Karpas-422 (cell line): ENCODE results near the gene KCTD11. TPM values are rescaled to one million over a fixed set of nuclear protein-coding genes. Genes with fewer than 3 reads are reported as not detected.
A peak's percentile ranks its signal among the peaks of the same experiment; 100 is the strongest.
"Not testable (repeated sequence)": the region's sequence is repeated elsewhere in the genome, so short reads cannot be mapped to it uniquely, and the experiment has no call there.

Experiments used
- DNase-seq: peaks from one replicate; pipeline ENCODE4 v3.0.0-alpha.2; 2015
- H2AFZ ChIP-seq: fragments of 200-600 bp; sonication (generic); 2 replicates; pipeline ENCODE4 v1.6.1; 2014; ENCODE audit warnings: antibody characterized with exemption, low read length, mixed read lengths
- H3K27ac ChIP-seq: fragments of 200-600 bp; sonication (generic); 2 replicates; pipeline ENCODE4 v1.5.1; 2014; ENCODE audit warnings: mild to moderate bottlenecking, low read length, moderate library complexity
- H3K27me3 ChIP-seq: fragments of 200-600 bp; sonication (generic); 2 replicates; pipeline ENCODE4 v1.6.1; 2014; ENCODE audit warnings: low read length, mixed read lengths
- H3K36me3 ChIP-seq: fragments of 200-600 bp; sonication (generic); 2 replicates; pipeline ENCODE4 v1.6.1; 2014; ENCODE audit warnings: low read length, mixed read lengths; ENCODE audit not compliant: insufficient read depth
- H3K4me1 ChIP-seq: fragments of 200-600 bp; sonication (generic); 2 replicates; pipeline ENCODE4 v1.6.1; 2014; ENCODE audit warnings: mild to moderate bottlenecking, low read length, mixed read lengths
- H3K4me2 ChIP-seq: fragments of 200-600 bp; sonication (generic); 2 replicates; pipeline ENCODE4 v1.6.1; 2014; ENCODE audit warnings: low read length, low read depth, mild to moderate bottlenecking; ENCODE audit not compliant: poor library complexity, severe bottlenecking
- H3K4me3 ChIP-seq: fragments of 200-600 bp; sonication (generic); 2 replicates; pipeline ENCODE4 v1.5.1; 2014; ENCODE audit warnings: mild to moderate bottlenecking, antibody characterized with exemption, low read length, mixed read lengths
- H3K79me2 ChIP-seq: fragments of 200-600 bp; sonication (generic); 2 replicates; pipeline ENCODE4 v1.6.1; 2014; ENCODE audit warnings: mild to moderate bottlenecking, low read length, mixed read lengths
- H3K9ac ChIP-seq: fragments of 200-600 bp; sonication (generic); 2 replicates; pipeline ENCODE4 v1.6.0; 2014; ENCODE audit warnings: low read length
- H3K9me2 ChIP-seq: fragments of 200-600 bp; sonication (generic), shearing (Covaris generic); replicated peaks from 2 replicates; pipeline ENCODE4 v1.6.0; 2014; ENCODE audit warnings: mild to moderate bottlenecking, low read length, moderate library complexity; ENCODE audit not compliant: insufficient read depth
- H3K9me3 ChIP-seq: fragments of 300-700, 200-600 bp; sonication (generic); 2 replicates; pipeline ENCODE4 v1.6.1; 2014; ENCODE audit warnings: low read length, mixed read lengths
- H4K20me1 ChIP-seq: fragments of 200-600 bp; sonication (generic); 2 replicates; pipeline ENCODE4 v1.6.1; 2014; ENCODE audit warnings: mild to moderate bottlenecking, antibody characterized with exemption, low read length, low read depth; ENCODE audit not compliant: insufficient read depth
- total RNA-seq: library from RNA; depleted of rRNA; stranded (reverse); fragments of >200 nt; shearing (Covaris generic); gene quantifications from 2 replicates; pipeline ENCODE4 v1.2.3, GENCODE V29; 2014; ENCODE audit warnings: low replicate concordance

Gene KCTD11
- total RNA-seq, 1 experiment from 2014 or later = 5.1 TPM

DNA sequence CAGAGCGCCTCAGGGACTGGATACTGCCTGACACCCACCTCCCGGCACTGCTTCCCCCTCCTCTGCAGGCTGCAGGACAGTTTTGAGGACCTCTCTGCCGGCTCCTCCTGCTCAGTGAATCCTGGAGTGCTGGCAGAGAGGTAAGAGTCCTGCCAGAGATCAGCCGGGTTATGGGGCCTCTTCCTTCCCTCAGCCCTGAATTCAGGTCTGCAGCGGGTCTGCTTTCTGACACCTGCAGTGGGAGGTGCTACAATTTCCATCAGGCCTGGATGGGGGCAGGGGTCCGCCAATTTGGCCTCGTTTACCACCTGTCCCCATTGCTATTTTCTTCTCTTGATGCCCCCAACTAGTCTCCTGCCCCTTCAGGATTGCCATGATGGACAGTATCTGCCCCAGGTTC lies 19.9 kb upstream of the KCTD11 start:
- Histone ChIP-seq H3K36me3 (no peaks in the 10 kb centered on the region), H3K27ac (no peak overlapping the region), H2AFZ (no peak overlapping the region), H3K4me2 (no peak overlapping the region), H4K20me1 (no peaks in the 10 kb centered on the region), H3K9me2 (no peaks in the 10 kb centered on the region), H3K4me1 (peaks cover 43% of the 10 kb centered on the region), H3K4me3 (no peak overlapping the region), H3K79me2 (peaks cover 27% of the 10 kb centered on the region), H3K9ac (no peak overlapping the region), H3K9me3 (no peaks in the 10 kb centered on the region), H3K27me3 (no peaks in the 10 kb centered on the region)
- DNase-seq = no peak

DNA sequence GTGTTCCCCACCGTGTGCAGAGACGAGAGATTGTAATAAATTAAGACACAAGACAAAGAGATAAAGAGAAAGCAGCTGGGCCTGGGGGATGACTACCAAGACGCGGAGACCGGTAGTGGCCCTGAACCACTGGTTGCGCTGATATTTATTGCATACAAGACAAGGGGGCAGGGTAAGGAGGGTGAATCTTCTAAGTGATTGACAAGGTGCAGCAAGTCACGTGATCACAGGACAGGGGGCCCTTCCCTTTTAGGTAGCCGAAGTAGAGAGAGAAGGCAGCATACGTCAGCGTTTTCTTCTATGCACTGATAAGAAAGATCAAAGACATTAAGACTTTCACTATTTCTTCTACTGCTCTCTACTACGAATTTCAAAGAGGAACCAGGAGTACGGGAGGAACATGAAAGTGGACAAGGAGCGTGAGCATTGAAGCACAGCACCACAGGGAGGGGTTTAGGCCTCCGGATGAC lies 19.3 kb upstream of the KCTD11 start:
- peaks cover 44% of the 10 kb centered on the region for H3K4me1 ChIP-seq
- not testable (repeated sequence) for H3K9me2 ChIP-seq, H3K4me2 ChIP-seq, H3K27ac ChIP-seq, H3K36me3 ChIP-seq, H4K20me1 ChIP-seq, H3K9ac ChIP-seq, H3K9me3 ChIP-seq, H3K4me3 ChIP-seq, H2AFZ ChIP-seq, DNase-seq, H3K27me3 ChIP-seq
- peaks cover 25% of the 10 kb centered on the region for H3K79me2 ChIP-seq

DNA sequence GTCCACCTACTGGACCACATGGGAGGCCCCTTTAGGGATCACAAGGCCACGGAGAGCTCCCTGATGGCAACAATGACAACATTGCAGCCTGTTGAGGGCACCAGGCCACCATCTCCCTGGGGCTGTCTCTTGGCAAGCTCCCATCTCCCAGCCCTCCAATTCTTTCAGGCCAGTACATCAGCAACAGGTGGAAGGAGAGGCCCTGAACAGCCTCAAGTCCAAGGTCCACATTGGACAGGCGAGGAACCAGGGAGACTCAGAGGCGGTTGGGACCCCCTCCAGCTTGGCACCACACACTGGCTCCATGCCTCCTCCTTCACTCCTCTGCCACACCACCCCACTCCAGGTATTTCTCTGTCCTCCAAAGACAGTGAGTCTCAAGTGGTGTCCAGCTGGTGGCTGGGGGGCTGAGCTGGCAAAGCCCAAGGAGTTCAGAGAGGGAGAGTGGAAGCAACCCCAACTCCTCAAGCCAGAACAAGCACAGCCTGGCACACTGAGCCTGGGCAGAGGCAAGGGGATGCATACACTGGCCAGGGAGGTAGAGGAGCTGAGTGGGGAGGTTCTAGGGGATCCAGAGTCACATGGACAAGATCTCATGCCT lies 16.9 kb upstream of the KCTD11 start:
- Histone ChIP-seq H4K20me1 (no peaks in the 10 kb centered on the region), H3K4me3 (no peak overlapping the region), H3K9ac (peak overlapping the region; percentile 79; the same call in 1 of the 2 replicates), H3K4me2 (no peak overlapping the region), H3K36me3 (no peaks in the 10 kb centered on the region), H3K9me2 (no peaks in the 10 kb centered on the region), H3K79me2 (peaks cover 14% of the 10 kb centered on the region), H3K27me3 (no peaks in the 10 kb centered on the region), H3K4me1 (peaks cover 35% of the 10 kb centered on the region), H3K27ac (no peak overlapping the region), H2AFZ (no peak overlapping the region; the same call in 1 of the 2 replicates), H3K9me3 (no peaks in the 10 kb centered on the region)
- DNase-seq = no peak

DNA sequence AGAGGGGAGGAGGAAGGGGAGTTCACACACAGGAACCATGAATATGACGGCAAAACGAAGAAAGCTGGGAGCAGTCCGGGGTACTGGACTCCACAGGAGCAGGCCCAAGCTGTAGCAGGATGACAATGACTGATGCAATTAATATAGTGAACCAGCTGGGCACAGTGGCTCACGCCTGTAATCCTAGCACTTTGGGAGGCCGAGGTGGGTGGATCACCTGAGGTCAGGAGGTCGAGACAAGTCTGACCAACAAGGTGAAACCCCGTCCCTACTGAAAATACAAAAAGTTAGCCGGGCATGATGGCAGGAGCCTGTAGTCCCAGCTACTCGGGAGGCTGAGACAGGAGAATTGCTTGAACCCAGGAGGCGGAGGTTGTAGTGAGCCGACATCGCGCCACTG lies 16.2 kb upstream of the KCTD11 start:
- Histone ChIP-seq H3K9ac (peak overlapping the region; percentile 79), H3K4me2 (peak overlapping the region; percentile 81), H3K4me1 (peaks cover 29% of the 10 kb centered on the region), H3K4me3 (peak overlapping the region; percentile 79), H3K79me2 (peaks cover 14% of the 10 kb centered on the region)
- not testable (repeated sequence) for H4K20me1 ChIP-seq, H2AFZ ChIP-seq, H3K27ac ChIP-seq, H3K36me3 ChIP-seq, H3K9me3 ChIP-seq, H3K27me3 ChIP-seq, H3K9me2 ChIP-seq, DNase-seq

DNA sequence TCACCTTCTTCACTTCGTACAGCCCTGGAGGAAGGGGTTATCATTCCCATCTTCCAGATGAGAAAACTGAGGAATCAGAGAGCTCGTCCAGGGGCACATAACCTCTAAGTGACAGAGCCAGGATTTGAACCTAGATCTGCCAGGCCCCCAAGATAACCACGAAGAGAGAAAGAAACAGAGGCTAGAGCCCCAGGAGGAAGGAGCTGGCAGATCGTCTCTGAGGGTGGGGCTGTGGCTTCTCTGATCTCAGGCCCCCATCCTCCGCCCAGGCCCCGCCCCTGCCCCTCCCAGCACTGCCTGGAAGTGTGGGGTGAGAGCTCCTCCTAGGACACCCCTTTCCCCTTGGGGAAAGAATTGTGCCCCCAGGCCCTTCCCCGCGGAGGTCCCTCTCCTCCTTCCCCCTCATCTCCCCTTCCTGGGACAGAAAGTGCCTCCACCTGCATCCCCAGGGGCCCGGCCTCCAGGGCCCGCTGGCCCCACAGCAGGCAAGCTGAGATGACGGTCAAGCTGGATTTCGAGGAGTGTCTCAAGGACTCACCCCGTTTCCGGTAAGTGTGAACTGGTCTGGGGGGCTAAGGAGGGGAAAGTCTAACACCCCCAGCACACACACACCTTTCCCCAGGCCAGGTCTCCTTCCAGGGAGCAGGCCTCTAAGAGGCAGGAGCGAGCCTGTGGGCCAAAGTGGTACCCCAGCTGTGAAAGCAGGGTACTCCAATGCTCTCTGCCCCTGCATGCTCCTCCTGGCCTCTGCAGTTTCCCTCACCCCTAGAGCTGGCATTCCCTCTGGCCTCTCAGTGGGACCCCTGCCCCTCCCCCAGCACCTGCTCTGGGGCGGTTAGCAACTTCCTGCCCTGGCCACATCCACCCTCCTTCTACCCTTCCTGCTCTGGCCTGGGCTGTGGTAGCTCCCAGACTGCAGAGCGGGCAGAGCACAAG lies 15.5 kb upstream of the KCTD11 start, which contains the start of gene ACAP1:
TSS of gene ACAP1 (plus strand) at position 290 of the 936 bp plus-strand sequence. CDS start at position 496, 206 bp downstream.
- no peaks in the 10 kb centered on the region for H3K9me3 ChIP-seq
- DNase-seq = peak; percentile 85
- H3K4me2 ChIP-seq = peak within 1 kb of the TSS; percentile 81
- H3K27ac ChIP-seq = peak within 1 kb of the TSS; percentile 61
- H2AFZ ChIP-seq = peak within 1 kb of the TSS; percentile 11; the same call in 1 of the 2 replicates
- peak within 1 kb of the TSS; percentile 79 for H3K4me3 ChIP-seq
- peaks cover 28% of the 10 kb centered on the region for H3K4me1 ChIP-seq
- H4K20me1 ChIP-seq = no peaks in the 10 kb centered on the region
- H3K9me2 ChIP-seq = no peaks in the 10 kb centered on the region
- H3K79me2 ChIP-seq = peaks cover 14% of the 10 kb centered on the region
- H3K27me3 ChIP-seq = no peaks in the 10 kb centered on the region
- H3K9ac ChIP-seq = peak within 1 kb of the TSS; percentile 79
- no peaks in the 10 kb centered on the region for H3K36me3 ChIP-seq

DNA sequence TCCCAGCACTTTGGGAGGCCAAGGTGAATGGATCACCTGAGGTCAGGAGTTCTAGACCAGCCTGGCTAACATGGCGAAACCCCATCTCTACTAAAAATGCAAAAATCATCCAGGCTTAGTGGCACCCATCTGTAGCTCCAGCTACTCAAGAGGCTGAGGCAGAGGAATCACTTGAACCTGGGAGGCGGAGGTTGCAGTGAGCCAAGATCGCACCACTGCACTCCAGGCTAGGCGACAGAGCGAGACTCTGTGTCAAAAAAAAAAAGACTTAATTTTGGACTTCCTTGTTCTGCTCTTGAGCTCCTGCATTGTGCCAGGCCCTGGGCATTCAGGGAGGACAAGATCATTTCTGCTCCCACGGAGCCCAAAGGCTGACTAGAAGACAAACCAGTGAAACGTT lies 14.4 kb upstream of the KCTD11 start:
- peaks cover 14% of the 10 kb centered on the region for H3K79me2 ChIP-seq
- H3K9me2 ChIP-seq, DNase-seq, H3K9me3 ChIP-seq, H3K27me3 ChIP-seq, H3K36me3 ChIP-seq, H2AFZ ChIP-seq, H4K20me1 ChIP-seq: not testable (repeated sequence)
- peak overlapping the region; percentile 81 for H3K4me2 ChIP-seq
- peak overlapping the region; percentile 61 for H3K27ac ChIP-seq
- peak overlapping the region; percentile 79 for H3K9ac ChIP-seq
- peaks cover 28% of the 10 kb centered on the region for H3K4me1 ChIP-seq
- H3K4me3 ChIP-seq = peak overlapping the region; percentile 79; the same call in 1 of the 2 replicates

DNA sequence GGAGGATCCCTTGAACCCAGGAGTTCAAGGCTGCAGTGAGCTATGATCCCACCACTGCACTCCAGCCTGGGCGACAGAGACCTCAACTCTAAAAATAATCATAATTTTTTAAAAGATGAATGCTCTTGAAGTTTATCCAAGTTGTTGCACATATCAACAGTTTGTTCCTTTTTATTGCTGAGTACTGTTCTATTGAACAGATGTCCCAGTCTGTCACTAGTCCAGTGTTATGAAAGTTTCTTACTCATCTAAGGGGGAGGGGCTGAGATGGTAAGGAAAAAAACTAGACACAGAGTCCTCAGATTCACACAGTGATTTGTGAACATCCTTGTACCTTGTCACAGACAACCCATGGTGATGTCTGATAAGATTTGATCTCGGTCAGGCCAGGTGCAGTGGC lies 11.8 kb upstream of the KCTD11 start:
- no peaks in the 10 kb centered on the region for H3K36me3 ChIP-seq

DNA sequence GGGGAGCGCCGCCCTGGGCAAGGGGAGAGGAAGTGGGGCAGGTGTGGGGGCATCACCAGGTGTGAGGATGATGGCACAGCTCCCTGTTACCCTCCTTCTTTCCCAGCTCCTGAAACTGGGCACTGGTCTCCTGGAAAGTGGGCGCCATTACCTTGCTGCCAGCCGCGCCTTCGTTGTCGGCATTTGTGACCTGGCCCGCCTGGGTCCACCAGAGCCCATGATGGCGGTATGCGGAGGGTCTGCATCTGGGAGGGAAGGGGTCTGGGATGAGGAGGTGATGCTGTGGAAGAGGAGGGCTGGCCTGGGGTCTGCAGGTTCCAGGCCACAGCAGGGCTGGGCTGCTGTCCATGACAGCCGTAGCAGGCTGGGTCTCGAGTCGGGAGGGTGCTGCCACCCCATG lies 10.1 kb upstream of the KCTD11 start:
- H4K20me1 ChIP-seq = no peaks in the 10 kb centered on the region
- no peak overlapping the region for H2AFZ ChIP-seq
- H3K36me3 ChIP-seq = no peaks in the 10 kb centered on the region
- no peaks in the 10 kb centered on the region for H3K9me2 ChIP-seq
- H3K4me3 ChIP-seq = no peak overlapping the region
- DNase-seq = no peak
- H3K79me2 ChIP-seq = peaks cover 8% of the 10 kb centered on the region; the same call in 1 of the 2 replicates
- no peak overlapping the region for H3K27ac ChIP-seq
- no peak overlapping the region for H3K9ac ChIP-seq
- H3K4me1 ChIP-seq = peaks cover 11% of the 10 kb centered on the region
- H3K4me2 ChIP-seq = no peak overlapping the region
- H3K27me3 ChIP-seq = no peaks in the 10 kb centered on the region
- no peaks in the 10 kb centered on the region for H3K9me3 ChIP-seq

More for the DNA sequence above, 11.8 kb upstream of the KCTD11 start:
- Histone ChIP-seq H3K79me2 (peaks cover 14% of the 10 kb centered on the region), H3K4me1 (peaks cover 27% of the 10 kb centered on the region), H3K27ac (no peak overlapping the region), H3K9ac (no peak overlapping the region), H3K4me2 (no peak overlapping the region), H4K20me1 (no peaks in the 10 kb centered on the region), H3K9me2 (no peaks in the 10 kb centered on the region), H3K27me3 (no peaks in the 10 kb centered on the region), H2AFZ (no peak overlapping the region), H3K4me3 (no peak overlapping the region), H3K9me3 (no peaks in the 10 kb centered on the region)
- no peak for DNase-seq
